Measurements from ENCODE around the gene EMX2. TPM values are rescaled to one million over a fixed set of nuclear protein-coding genes. Genes with fewer than 3 reads are reported as not detected.

Gene EMX2
- total and polyA plus RNA-seq, 2 donors (not counting 3 experiments of a cell fraction or from before 2014, with no cell fraction given): not detected

GRCh38 chr10:117540640-117541404 lies 1.7 kb upstream of the EMX2 start:
- Histone ChIP-seq H3K79me2 (ENCODE audit: control insufficient read depth, insufficient read depth, low read length) (no peaks in the 10 kb centered on the region), H3K4me1 (ENCODE audit: control insufficient read depth, extremely low read depth, insufficient read depth, low read length) (peaks cover 2% of the 10 kb centered on the region), H3K9ac (replicated peaks; ENCODE audit: extremely low read depth, insufficient read depth, low read length) (no peak overlapping the region), H4K20me1 (replicated peaks; ENCODE audit: control insufficient read depth, extremely low read depth, insufficient read depth, low read length) (no peaks in the 10 kb centered on the region), H3K4me3 (replicated peaks in 1 of 3; ENCODE audit: insufficient read depth in 1 of 3, low read depth in 1 of 3, low read length in 3 of 3) (no peak overlapping the region), H2AFZ (ENCODE audit: low read depth, low read length) (no peak overlapping the region), H3K36me3 (ENCODE audit: control insufficient read depth in 2 of 2, extremely low read depth in 1 of 2, insufficient read depth in 2 of 2, low read length in 2 of 2) (no peaks in the 10 kb centered on the region), H3K9me1 (replicated peaks; ENCODE audit: control insufficient read depth, extremely low read depth, insufficient read depth, low read length) (no peaks in the 10 kb centered on the region), H3K9me3 (replicated peaks; ENCODE audit: control insufficient read depth, insufficient read depth, low read length) (no peaks in the 10 kb centered on the region), H3K27me3 (ENCODE audit: control insufficient read depth in 2 of 2, insufficient read depth in 2 of 2, low read length in 2 of 2) (peaks cover 85 to 94% of the 10 kb centered on the region in 2 experiments), H3K4me2 (ENCODE audit: insufficient read depth, low read length) (no peak overlapping the region), H3K27ac (ENCODE audit: insufficient read depth, low read depth, low read length) (no peak overlapping the region)
- BruUV-seq (replicated peaks): no TSS peak
- TF ChIP-seq POLR2AphosphoS5 (IDR thresholded peaks at IDR 0.05; ENCODE audit: insufficient read depth, low read depth, low read length): no peak
- TF ChIP-seq EZH2 (IDR thresholded peaks at IDR 0.05; ENCODE audit: borderline replicate concordance, low read depth, low read length, severe bottlenecking): no peak
- no peak for TF ChIP-seq CTCF (IDR thresholded peaks at IDR 0.05; ENCODE audit: extremely low read depth in 1 of 2, insufficient read depth in 1 of 2, low read depth in 1 of 2, low read length in 2 of 2)
- no peak for TF ChIP-seq FOS (IDR thresholded peaks at IDR 0.05; ENCODE audit: borderline replicate concordance, insufficient read depth, low read length)
- TF ChIP-seq MAX (IDR thresholded peaks at IDR 0.05; ENCODE audit: insufficient read depth, insufficient read length): no peak
- TF ChIP-seq POLR2A (IDR thresholded peaks at IDR 0.05; ENCODE audit: low read depth, low read length): no peak
- TF ChIP-seq MYC (IDR thresholded peaks at IDR 0.05; ENCODE audit: low read depth, low read length): no peak
- no peak for TF ChIP-seq JUN (IDR thresholded peaks at IDR 0.05; ENCODE audit: borderline replicate concordance, insufficient read depth, insufficient read length, low read depth)
- no peak for TF ChIP-seq GATA2 (IDR thresholded peaks at IDR 0.05; ENCODE audit: insufficient read depth, insufficient read length, low read depth, low read length)
- dilution Hi-C loops (cut with MboI; ENCODE audit: extremely low pct_ligation_motif_present, low sequenced_read_pairs): no loop called here
- intact Hi-C loops (cut with micrococcal nuclease): loop anchor here (5.0 kb wide), 1 partner anchor 84 kb away; no protein-coding TSS in a partner anchor
- no peak for FAIRE-seq
- CTCF ChIA-PET: interaction anchor here (5.8 kb wide), 1 partner anchor 701 kb away, joined by 94 read pairs; no protein-coding TSS in a partner anchor
- DNase-seq (ENCODE audit: low read depth, low spot score): no peak
- POLR2A ChIA-PET: no interaction called here
